GM18858 (cell line): ENCODE measurements around the gene TFAP2B.

Source experiments
- ATAC-seq: cut with Tn5 transposase; IDR thresholded peaks from one replicate; pipeline ENCODE4 v1.9.1; 2021; ENCODE audit not compliant: unreplicated experiment

TFAP2B gene

DNA sequence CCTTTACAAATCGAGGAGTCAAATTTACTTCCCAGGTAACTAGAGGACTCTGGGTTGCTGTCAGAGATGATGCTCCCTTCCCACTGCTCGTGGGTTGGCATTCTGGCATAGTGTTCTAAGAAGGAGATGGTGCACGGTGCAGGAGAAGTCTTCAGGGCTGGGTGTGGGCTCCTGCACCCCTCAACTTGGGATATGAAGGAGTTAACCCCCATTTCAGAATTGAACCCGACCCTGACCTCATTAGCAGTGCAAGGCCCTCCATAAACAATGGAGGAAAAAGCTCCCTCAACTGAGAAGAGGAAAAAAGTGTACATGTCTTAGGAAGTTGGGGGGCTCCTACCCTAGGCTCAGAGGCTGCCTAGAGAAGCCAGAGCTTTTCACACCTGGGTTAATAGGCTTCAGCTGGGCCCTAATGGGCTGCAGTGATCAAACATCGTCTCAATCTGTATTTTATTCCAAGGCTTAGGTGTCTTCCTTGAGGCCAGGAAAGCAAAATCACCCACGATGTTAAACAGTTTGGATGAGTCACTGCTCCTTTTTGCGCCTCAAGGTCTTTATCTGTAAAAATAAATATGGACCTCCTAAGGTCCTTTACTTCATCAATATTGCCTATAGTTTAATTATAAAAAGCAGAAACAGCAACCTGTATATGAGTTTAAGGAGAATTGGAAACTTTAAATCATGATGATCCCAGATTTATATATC lies 29.4 kb downstream of the TFAP2B start:
- no peak for ATAC-seq

DNA sequence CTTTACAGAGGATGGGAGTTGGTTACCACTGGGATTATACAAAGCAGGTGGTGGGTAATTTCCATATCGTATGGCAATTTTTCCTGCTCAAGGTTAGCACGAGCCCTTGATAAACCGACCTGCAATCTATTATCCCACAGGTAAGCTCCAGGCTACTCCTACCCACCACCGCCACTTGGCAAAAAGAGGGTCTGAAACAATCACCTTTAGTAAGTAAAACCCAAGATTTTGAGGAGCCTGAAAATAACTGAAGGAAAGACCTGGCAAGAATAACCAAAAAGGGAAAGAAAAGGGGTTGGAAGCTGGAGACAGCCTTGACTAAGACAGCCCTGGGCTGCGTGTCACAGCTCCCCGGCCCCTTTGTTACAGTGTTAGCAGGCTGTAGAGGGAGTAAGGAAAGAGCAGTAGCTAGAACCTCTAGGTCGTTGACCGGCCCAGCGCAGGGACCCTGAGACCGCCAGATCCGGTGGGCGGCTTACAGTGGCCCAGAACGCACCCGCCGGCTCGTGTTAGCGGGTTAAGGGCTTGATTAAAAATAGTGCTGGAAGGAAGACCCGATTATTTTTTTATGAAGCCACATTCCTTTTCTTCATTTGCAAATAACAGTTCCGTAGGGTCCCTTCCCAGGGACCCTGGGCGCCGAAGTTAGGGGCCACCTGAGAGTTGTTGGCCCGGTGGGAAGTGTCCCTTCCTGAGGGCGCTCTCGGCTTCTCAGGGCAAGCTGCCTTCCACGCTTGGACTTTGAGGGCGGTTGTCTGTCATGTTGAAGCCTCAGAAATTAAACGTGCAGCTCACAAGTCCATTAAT lies 30.5 kb downstream of the TFAP2B start:
- ATAC-seq, result no peak

DNA sequence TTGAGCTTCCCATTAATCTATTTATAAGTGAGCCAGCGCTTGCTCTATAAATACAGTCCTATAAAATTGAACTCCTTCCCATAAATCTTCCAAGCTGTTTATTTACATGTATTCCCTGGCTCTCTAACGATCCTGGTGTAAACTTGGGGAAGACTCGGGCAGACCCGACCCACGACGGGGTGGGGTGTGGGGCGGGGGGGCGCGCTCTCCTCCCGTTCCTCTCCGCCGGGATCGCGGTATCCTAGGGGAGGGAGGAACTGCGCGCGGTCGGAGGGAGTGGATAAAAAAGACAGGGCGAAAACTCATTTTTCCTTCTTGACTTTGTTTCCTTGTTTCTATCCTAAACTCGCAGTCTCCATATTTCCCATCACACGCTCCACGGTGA lies 31.1 kb downstream of the TFAP2B start:
- ATAC-seq, result no peak

DNA sequence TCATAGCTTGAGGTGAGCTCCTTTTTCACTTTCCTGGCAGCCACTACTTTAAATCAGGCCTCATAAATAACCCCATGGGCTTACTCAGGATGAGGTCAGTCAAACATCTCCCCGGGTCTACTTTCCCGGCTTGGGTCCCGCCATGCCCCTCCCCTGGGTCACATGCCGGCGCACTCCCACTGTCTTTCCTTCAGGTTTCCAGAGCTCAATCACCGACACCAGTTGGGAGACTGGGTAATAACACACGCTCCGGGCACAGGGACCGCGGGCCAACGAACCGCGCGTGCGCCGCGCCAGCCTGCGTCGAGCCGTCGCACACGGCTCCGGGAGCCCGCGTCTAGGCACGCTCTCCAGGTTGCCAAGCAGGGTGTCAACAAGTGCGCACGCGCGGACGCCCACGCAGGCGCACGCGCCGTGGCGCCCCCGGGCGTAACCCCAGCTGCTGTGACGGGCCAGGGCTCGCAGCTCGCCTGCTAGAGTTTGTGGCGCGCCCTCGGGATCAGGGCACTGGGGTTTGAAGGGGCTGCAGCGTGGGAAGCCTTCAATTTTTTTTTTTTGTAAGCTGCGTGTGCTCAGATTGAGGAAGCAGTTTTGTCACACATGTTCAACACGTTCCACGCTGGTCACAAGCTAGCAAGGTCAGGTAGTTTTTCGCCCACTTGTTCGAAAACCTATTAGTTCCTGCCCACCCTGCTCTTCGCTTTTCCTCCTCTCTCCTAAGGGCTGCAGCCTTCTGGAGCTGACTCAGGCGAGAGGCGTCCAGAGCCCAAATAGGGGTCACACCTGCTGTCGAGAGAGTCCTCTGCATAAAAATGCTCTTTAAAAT lies 31.8 kb downstream of the TFAP2B start:
- ATAC-seq, result no peak

DNA sequence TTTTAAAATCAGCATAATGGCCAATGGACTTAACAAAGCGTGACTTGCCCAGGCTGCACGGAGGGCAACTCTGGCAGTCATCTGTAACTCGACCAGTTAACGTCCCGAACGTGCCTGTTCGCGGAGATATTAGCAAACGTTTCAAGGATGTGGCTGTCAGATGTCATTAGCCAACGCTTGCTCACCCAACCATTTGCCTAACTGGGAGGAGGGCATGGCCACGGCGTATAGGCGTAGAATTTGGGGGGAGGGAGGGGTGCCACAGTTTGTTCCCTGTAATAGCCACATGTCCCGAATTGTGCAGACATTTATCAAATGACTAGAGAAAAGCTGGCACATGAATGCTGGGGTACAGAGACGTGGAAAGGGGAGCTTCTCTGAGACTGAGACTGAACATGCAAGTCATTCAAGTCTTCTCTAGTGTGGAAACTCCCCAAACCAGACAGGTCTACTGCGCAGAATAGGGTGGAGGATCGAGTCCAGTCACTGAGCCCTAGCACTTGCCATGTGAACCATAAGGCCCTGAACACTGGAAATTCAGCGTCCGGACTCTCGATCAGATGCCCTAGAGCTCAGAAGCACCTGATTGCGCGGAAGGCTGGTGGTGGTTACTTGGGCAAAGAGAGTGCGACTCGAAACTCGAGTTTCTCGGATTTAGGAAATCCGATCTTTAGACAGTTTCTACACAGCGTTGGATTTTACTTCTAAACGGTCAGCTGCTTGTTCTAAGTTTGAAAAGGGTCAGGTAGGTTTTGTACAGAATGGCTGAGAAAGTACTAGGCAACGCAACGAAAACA lies 32.6 kb downstream of the TFAP2B start:
- ATAC-seq, result no peak

DNA sequence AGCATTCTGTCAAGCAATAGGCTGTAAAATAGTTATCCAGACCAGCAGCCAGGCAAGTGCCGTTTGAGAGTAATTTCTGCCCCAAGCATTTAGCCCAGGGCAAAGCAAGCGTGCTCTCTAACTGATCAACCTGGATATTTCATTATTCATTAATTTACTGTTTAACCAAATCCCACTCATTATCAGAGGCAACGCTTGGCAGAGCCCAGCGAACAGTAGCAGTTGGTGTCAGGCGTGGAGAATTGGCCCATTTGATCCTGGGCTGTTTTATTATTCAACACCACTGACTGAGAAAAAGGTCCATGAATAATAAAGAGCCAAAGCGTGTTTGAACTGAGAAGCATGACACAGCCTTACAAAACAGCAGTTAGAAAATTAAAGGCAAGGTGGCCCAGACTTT lies 35.3 kb downstream of the TFAP2B start:
- ATAC-seq, result no peak

DNA sequence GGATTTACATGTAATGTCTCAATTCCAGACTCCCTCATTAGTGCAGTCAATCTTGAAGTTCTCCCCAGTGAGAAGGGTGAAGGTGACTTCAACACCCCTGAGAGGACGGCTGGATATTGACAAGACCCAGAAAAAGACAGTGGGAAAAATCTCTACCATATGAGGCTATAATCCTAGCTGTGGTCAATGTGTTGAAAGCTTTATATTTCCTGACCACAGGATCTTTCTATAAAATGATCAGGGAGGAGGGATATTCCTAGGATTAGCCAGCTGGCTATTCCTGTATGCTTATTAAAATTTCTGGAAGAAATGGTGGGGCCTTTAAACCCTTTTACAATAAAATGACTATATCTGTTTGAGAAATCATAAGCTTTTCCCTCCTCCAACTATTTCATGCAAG lies 43.0 kb downstream of the TFAP2B start:
- ATAC-seq, result no peak

DNA sequence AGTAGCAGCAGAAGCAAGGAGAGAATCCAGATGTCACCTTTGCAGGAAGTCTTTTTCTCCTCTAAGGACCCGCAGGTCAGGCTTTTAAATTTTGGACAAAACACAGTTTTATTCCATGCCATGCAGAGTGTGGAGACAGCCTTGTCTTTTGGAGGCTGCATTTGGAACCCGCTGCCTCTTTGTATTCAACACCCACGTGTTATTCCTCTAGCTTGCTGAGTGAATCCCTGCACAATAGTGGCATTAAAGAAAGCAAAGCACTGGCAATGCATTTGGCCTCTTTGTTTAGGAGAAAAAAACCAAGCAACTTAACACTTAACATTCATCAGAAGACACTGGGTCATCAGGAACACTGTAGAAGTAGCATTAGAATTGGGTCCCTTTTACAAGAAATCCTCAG lies 43.5 kb downstream of the TFAP2B start:
- ATAC-seq, result no peak

DNA sequence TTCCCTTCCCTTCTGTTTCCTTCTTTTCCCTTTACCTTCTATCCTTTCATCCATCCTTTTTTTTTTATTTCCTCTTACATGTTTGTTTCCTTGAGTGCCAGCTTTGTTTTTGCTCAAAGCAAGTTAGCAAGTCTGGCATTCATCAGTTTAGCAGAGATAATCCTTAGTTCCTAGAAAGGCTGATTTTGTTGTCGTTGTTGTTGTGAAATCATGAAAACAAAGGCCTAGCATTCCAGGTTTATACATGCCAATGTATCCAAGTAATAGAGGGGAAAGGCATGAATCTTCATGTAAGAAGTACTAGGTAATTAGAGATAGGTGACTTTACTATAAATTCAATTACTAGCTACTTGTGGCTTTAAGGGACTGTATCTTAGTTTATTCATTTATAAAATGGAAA lies 45.9 kb downstream of the TFAP2B start:
- no peak for ATAC-seq

DNA sequence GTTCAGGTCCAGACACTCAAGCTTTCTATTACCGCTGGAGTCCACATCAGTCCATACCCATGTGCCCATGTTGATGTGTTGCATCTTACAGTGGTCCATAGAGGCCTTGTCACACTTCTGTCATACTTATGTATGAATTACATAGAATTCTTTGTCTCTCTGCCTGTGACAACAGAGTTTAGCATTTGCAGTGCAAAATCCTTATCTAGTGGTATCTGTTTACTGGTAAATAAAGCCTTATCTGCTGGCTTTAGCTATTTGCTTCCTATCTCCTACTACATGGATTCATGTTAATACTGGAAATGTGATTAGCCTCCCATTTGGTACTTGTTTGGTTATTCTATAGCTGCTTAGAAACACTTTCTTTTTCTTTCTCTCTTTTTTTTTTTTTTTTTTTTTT lies 49.8 kb downstream of the TFAP2B start:
- no peak for ATAC-seq

DNA sequence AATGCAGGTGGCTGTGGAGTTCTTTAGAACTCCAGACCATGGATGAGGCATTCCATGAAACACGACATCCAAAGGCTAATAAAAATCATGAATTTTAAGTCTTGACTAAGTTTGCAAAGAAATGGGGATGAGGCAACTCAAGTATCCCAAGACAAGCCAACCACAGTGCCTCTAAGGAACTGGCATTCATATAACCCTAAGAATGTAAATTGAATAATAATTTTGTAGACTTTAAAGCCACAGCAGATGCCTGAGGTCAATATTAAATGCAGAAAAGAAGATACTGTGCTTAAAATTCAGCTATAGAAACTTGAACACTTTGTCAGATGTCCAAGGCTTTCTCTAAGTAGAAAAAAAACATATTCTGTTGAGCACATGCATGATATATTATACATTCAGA lies 54.5 kb downstream of the TFAP2B start:
- ATAC-seq, result no peak

DNA sequence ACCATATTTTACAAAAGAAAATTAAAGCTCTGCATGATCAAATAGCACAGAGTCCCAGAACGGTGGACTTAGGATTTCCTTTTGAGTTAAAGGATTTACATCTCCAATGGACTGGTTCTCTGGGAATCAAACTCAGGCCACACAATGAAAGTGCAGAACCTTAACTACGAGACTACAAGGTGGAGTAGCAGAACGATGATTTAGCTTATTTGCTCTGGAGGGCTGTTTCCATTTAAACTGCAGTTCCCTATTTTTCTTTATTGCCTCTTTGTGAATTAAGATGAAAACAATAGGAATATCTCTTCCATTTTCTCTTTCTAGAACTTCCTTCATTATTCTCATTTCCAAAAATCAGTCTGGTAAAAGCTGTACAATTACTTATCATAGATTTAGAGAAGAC lies 65.7 kb downstream of the TFAP2B start:
- ATAC-seq, result no peak

DNA sequence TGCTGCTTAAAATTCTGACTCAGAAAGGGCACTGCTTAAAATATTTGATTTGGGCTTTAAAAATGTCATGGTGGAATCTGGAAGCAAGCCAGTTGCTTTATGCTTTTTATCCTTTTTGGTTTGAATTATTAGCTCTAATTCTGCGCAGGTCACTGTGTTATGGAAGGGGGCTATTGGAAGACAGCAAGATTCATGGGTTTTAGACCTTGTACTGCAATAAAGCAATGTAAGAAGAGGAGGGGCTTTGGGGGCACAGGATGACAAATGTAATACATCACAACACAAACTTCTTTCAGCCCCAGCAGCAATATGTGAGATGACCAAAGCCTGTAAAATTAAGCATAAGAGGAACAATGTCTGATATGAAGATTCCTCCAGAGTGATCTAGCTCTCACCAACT lies 68.4 kb downstream of the TFAP2B start:
- no peak for ATAC-seq

DNA sequence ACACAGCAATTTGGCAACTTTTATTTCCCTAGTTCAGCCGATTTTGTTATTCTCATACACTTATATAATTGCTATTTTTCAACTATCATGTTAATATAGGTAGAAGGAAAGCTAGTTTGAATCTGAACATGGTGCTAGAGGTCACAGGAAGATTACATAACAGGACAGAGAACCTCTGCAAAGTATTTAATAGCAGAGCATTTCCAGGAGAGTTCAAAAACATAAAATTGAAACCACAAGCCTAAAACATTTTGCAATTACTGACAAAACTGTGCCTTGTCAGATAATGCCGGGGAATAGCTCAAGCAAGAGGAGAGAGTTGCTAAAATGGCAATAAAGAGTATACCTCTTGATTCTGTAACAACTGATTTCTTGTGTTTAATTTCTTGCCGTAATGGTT lies 70.8 kb downstream of the TFAP2B start:
- ATAC-seq, result no peak

DNA sequence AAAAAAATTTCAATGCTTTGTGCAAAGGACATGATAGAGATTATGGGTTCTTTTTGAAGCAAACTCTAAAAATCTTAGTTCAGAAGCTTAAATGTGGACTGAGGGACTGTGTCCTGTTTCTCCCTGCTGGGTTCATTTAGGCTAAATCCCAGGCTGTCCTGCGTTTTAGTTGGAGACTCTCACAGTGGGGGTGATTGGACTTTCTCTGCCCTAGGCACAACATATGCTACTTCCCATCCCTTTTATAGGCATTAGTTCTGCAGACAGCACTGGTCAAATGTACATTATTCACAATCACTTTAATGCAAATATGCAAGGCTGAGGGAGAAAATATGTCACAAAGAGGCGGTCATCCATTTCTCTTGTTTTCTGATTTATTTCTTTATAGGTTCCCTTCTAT lies 71.3 kb downstream of the TFAP2B start:
- no peak for ATAC-seq

DNA sequence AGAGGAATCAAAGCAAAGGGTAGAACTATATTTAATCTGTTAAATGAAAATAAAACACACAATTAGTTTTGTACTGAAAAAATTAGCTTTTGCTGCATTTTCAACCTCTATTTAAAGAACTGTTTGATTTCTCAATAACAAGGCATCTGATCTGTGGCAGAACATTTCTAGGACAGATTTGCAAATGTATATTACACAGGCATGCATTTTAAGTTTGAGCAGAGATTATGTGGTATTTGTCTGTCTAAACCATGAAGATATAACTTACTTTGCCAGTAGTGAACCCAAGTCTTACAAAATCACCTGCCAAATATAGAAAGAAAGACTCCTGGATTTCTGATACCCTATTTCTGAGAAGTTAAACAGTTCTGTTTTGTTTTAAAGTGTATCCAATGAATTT lies 71.9 kb downstream of the TFAP2B start:
- ATAC-seq, result no peak

DNA sequence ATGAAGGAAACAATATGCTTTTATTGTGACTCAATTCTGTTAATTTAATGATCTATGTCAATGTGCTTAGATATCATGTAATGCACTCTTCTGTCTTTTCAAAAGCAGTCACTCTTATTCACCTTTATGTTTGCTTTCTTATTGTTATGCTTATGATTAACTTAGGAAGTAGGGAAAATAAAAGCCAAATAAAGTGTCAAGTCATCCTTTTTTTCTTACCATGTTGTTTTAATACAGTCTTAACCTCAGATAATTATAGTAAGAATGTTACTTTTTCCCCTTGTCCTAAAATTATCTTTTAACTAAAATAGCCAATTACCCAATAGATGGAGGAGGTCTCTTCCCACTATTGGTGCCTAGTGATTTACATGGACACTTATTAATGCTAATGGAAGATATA lies 72.6 kb downstream of the TFAP2B start:
- no peak for ATAC-seq
